IMR-90 (cell line): ENCODE results near the gene C16orf74. TPM values are rescaled to one million over a fixed set of nuclear protein-coding genes. Genes with fewer than 3 reads are reported as not detected.

Experiments used
- ATAC-seq: fragments of 200-7000 bp; cut with Tn5 transposase; 2 replicates; pipeline ENCODE4 v1.9.1; 2020; ENCODE audit warnings: low read depth, mild to moderate bottlenecking, moderate library complexity
- BruUV-seq: library from RNA; stranded (reverse); fragments of 400-500 nt; replicated peaks from 2 replicates; lab custom pipeline; 2021; lab: Mats Ljungman, UMichigan
- CTCF ChIA-PET: fragments of 300-600 bp; formaldehyde crosslinking; extraction: SDS; loops from one replicate; lab custom pipeline; 2021; ENCODE audit warnings: antibody characterized with exemption; lab: Yijun Ruan, JAX
- POLR2A ChIA-PET: fragments of 300-600 bp; sonication (Branson Sonifier 250); formaldehyde crosslinking; loops from one replicate; lab custom pipeline; 2022; ENCODE audit warnings: antibody characterized with exemption; ENCODE audit not compliant: unreplicated experiment; lab: Charles Lee
- DNase-seq: peaks from one replicate; pipeline ENCODE4 v3.0.0; 2013
- H2AFZ ChIP-seq: replicated peaks from 2 replicates; pipeline ENCODE3; 2013; ENCODE audit warnings: low read length, mild to moderate bottlenecking; ENCODE audit not compliant: poor library complexity
- H2AK5ac ChIP-seq: 2 replicates; pipeline ENCODE4 v1.6.1; 2013; ENCODE audit warnings: low read depth, low read length, inconsistent platforms
- H2AK9ac ChIP-seq: replicated peaks from 2 replicates; pipeline ENCODE3; 2013; ENCODE audit warnings: mild to moderate bottlenecking, low read depth, low read length, moderate library complexity; ENCODE audit not compliant: poor library complexity
- H2BK120ac ChIP-seq: 2 replicates; pipeline ENCODE4 v1.6.1; 2013; ENCODE audit warnings: low read depth, low read length, inconsistent platforms
- H2BK15ac ChIP-seq: 3 replicates; pipeline ENCODE4 v1.6.1; 2013; ENCODE audit warnings: low read depth, low read length, inconsistent platforms
- H2BK20ac ChIP-seq: 2 replicates; pipeline ENCODE4 v1.6.1; 2013; ENCODE audit warnings: low read depth, mild to moderate bottlenecking, inconsistent platforms, low read length, moderate library complexity
- H2BK5ac ChIP-seq: 2 replicates; pipeline ENCODE4 v1.6.1; 2013; ENCODE audit warnings: mild to moderate bottlenecking, low read depth, low read length, inconsistent platforms; ENCODE audit not compliant: poor library complexity, severe bottlenecking
- H3K14ac ChIP-seq: replicated peaks from 2 replicates; pipeline ENCODE4 v1.6.1; 2013; ENCODE audit warnings: low read depth, low read length, inconsistent platforms
- H3K18ac ChIP-seq: 2 replicates; pipeline ENCODE4 v1.6.1; 2013; ENCODE audit warnings: low read depth, low read length, control low read depth
- H3K23ac ChIP-seq: 2 replicates; pipeline ENCODE4 v1.6.1; 2013; ENCODE audit warnings: low read depth, low read length, inconsistent platforms
- H3K27ac ChIP-seq: 2 replicates; pipeline ENCODE4 v1.5.1; 2013; ENCODE audit warnings: mild to moderate bottlenecking, control low read depth, low read length; ENCODE audit not compliant: insufficient read depth
- H3K27me3 ChIP-seq: 2 replicates; pipeline ENCODE4 v1.6.1; 2013; ENCODE audit warnings: low read length; ENCODE audit not compliant: control insufficient read depth, insufficient read depth
- H3K36me3 ChIP-seq: 2 replicates; pipeline ENCODE4 v1.6.1; 2013; ENCODE audit warnings: low read length, mixed read lengths; ENCODE audit not compliant: control insufficient read depth, insufficient read depth
- H3K4ac ChIP-seq: 2 replicates; pipeline ENCODE4 v1.6.1; 2013; ENCODE audit warnings: low read depth, low read length, inconsistent platforms
- H3K4me1 ChIP-seq: 2 replicates; pipeline ENCODE4 v1.6.1; 2013; ENCODE audit warnings: low read length, mixed read lengths; ENCODE audit not compliant: control insufficient read depth, insufficient read depth
- H3K4me2 ChIP-seq: 2 replicates; pipeline ENCODE4 v1.6.1; 2013; ENCODE audit warnings: low read depth, mild to moderate bottlenecking, control low read depth, low read length, moderate library complexity
- H3K4me3 ChIP-seq: 2 replicates; pipeline ENCODE4 v1.5.1; 2013; ENCODE audit warnings: low read depth, mild to moderate bottlenecking, control low read depth, low read length, moderate library complexity; ENCODE audit not compliant: insufficient read depth
- H3K56ac ChIP-seq: 2 replicates; pipeline ENCODE4 v1.6.1; 2013; ENCODE audit warnings: low read length, inconsistent platforms; ENCODE audit not compliant: insufficient read depth; ENCODE audit errors: extremely low read depth
- H3K79me1 ChIP-seq, 2 experiments: 2 replicates each; pipeline ENCODE4 v1.6.1; 2013; ENCODE audit warnings: low read length in 2 of 2, inconsistent platforms in 1 of 2, low read depth in 1 of 2
- H3K9ac ChIP-seq: 2 replicates; pipeline ENCODE4 v1.6.1; 2013; ENCODE audit warnings: low read depth, low read length, control low read depth
- H3K9me1 ChIP-seq: 2 replicates; pipeline ENCODE4 v1.6.1; 2013; ENCODE audit warnings: low read length, inconsistent platforms; ENCODE audit not compliant: insufficient read depth
- H3K9me3 ChIP-seq: 2 replicates; pipeline ENCODE4 v1.6.1; 2013; ENCODE audit warnings: low read length; ENCODE audit not compliant: control insufficient read depth, insufficient read depth
- H4K20me1 ChIP-seq: 2 replicates; pipeline ENCODE4 v1.6.1; 2013; ENCODE audit warnings: low read length, inconsistent platforms; ENCODE audit not compliant: insufficient read depth
- H4K5ac ChIP-seq: 2 replicates; pipeline ENCODE4 v1.6.1; 2013; ENCODE audit warnings: mild to moderate bottlenecking, low read depth, low read length, control low read depth
- H4K8ac ChIP-seq, 2 experiments: 2 replicates each; pipeline ENCODE4 v1.6.1; 2013; ENCODE audit warnings: low read depth in 2 of 2, low read length in 2 of 2, control low read depth in 1 of 2, inconsistent platforms in 1 of 2
- H4K91ac ChIP-seq: 2 replicates; pipeline ENCODE4 v1.6.1; 2013; ENCODE audit warnings: low read depth, low read length, inconsistent platforms; ENCODE audit not compliant: insufficient read depth
- BHLHE40 ChIP-seq: fragments of 150-350 bp; IDR thresholded peaks from 2 replicates; pipeline ENCODE4 v1.6.1; 2016; ENCODE audit warnings: mild to moderate bottlenecking, low read depth, low read length
- FOS ChIP-seq: fragments of 150-350 bp; IDR thresholded peaks from 2 replicates; pipeline ENCODE4 v1.6.1; 2016; ENCODE audit warnings: low read depth, low read length
- MAZ ChIP-seq: IDR thresholded peaks from 2 replicates; pipeline ENCODE4 v1.6.1; 2012; ENCODE audit warnings: low read depth, mild to moderate bottlenecking, low read length, improper control_type of control experiment, moderate library complexity, borderline replicate concordance
- MXI1 ChIP-seq: IDR thresholded peaks from 2 replicates; pipeline ENCODE4 v1.6.1; 2012; ENCODE audit warnings: low read depth, mild to moderate bottlenecking, low read length, moderate library complexity, borderline replicate concordance
- NFE2L2 ChIP-seq: fragments of 150-350 bp; IDR thresholded peaks from 2 replicates; pipeline ENCODE4 v1.6.1; 2016; ENCODE audit warnings: low read depth, mild to moderate bottlenecking, low read length
- RAD21 ChIP-seq: IDR thresholded peaks from 2 replicates; pipeline ENCODE4 v1.6.1; 2012; ENCODE audit warnings: low read length, improper control_type of control experiment
- RFX5 ChIP-seq: IDR thresholded peaks from 2 replicates; pipeline ENCODE4 v1.8.0; 2012; ENCODE audit warnings: low read depth, mild to moderate bottlenecking, low read length, moderate library complexity
- WGBS, 2 experiments: methylation state at CpG; one replicate each; pipeline versions ENCODE4 v1.1.5 to v1.1.7; 2013; ENCODE audit warnings: missing lambda C conversion rate in 2 of 2; ENCODE audit not compliant: insufficient read length in 1 of 2; ENCODE audit errors: extremely low coverage in 2 of 2; 5-methylcytosine and 5-hydroxymethylcytosine counted together
- dilution Hi-C: fragments of 300-500 bp; cut with HindIII; formaldehyde crosslinking; loops from one replicate; pipeline ENCODE4 v1.14.3; 2018; ENCODE audit warnings: low sequenced_read_pairs; ENCODE audit not compliant: unreplicated experiment
- in situ Hi-C: fragments of 300-500 bp; cut with MboI; formaldehyde crosslinking; loops from 3 replicates; pipeline ENCODE4 v1.14.3; 2019; ENCODE audit warnings: low sequenced_read_pairs, inconsistent platforms, mixed read lengths
- intact Hi-C: fragments of 100-400 bp; cut with micrococcal nuclease; formaldehyde crosslinking; loops from 2 replicates; pipeline ENCODE4 v1.10.0; 2022
- polyA plus RNA-seq, 3 experiments: library from polyadenylated mRNA; depleted of rRNA; stranded (reverse); fragments of >200 nt; gene quantifications; 2 replicates each; pipeline ENCODE4 v1.2.3, GENCODE V29; 2012; ENCODE audit warnings: low replicate concordance in 1 of 3
- total RNA-seq: library from RNA; depleted of rRNA; stranded (reverse); fragments of >200 nt; gene quantifications from 2 replicates; pipeline ENCODE4 v1.2.3, GENCODE V29; 2012
- TF ChIP-seq, protein P1 (sequence below): fragments of 150-350 bp; IDR thresholded peaks from 2 replicates; pipeline ENCODE4 v1.6.1; 2017; ENCODE audit warnings: mild to moderate bottlenecking, antibody characterized with exemption, low read length, low read depth

The C16orf74 gene
- total and polyA plus RNA-seq, 2 of the 4 experiments (the other 2 are of a cell fraction), result 4.5 to 12.2 TPM

DNA sequence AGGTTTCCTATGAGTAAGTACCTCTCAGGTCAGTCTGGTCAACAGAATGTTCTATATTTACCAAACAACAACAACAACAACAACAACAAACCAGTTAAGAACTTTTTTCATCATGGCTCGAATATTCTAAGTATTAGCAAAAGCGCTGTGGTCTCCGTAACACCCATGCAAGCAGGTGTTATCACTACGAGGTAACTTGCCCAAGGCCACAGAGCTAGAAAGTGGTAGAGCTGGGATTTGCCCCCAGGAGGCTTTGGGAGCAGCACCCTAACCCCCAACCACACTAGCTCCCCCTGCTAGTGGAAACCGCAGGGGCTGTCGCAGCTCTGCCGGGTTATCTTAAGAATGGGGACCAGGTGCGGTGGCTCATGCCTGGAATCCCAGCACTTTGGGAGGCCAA, 23.9 kb upstream of the C16orf74 start (continued):
- TF ChIP-seq, protein P1, sequence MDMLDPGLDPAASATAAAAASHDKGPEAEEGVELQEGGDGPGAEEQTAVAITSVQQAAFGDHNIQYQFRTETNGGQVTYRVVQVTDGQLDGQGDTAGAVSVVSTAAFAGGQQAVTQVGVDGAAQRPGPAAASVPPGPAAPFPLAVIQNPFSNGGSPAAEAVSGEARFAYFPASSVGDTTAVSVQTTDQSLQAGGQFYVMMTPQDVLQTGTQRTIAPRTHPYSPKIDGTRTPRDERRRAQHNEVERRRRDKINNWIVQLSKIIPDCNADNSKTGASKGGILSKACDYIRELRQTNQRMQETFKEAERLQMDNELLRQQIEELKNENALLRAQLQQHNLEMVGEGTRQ, result no peak

DNA sequence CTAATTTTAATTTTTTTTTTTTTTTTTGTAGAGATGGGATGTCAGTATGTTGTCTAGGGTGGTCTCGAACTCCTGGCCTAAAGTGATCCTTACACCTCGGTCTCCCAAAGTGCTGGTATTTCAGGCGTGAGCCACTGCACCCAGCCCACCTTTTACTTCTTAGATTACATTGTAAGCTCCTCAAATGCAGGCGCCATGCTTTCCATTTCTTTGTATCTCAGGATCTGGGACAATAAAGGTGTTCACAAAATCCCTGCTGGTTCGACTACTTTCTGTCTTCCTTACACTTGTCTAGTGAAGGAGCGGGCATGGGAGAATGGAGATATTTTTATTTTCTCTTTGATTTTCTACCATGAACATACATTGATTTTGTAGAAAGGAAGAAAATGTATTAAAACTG, 23.2 kb upstream of the C16orf74 start:
- no peak overlapping the region for H3K4me3 ChIP-seq
- H3K9me3 ChIP-seq, result no peaks in the 10 kb centered on the region
- no peak for ATAC-seq
- no peak overlapping the region for H3K14ac ChIP-seq
- peaks cover 0 to 7% of the 10 kb centered on the region in 2 experiments; a peak in 1 of 4 replicates for H3K79me1 ChIP-seq
- no peak overlapping the region for H4K8ac ChIP-seq
- H2AFZ ChIP-seq, result no peak overlapping the region
- H3K56ac ChIP-seq, result no peak overlapping the region
- H3K23ac ChIP-seq, result no peak overlapping the region
- no peak overlapping the region for H2AK9ac ChIP-seq
- DNase-seq, result no peak
- no CpG with 5 or more reads among the region's 6 CpGs for WGBS, 2 experiments
- H4K91ac ChIP-seq, result no peak overlapping the region
- no peak overlapping the region for H4K5ac ChIP-seq
- POLR2A ChIA-PET, result no interaction called here
- no peak overlapping the region for H2AK5ac ChIP-seq
- in situ Hi-C loops (no loop called here), dilution Hi-C loops (no loop called here), intact Hi-C loops (no loop called here)
- no peak overlapping the region for H2BK15ac ChIP-seq
- TF ChIP-seq RAD21 (no peak), RFX5 (no peak), FOS (no peak), MAZ (no peak), NFE2L2 (no peak), MXI1 (no peak), BHLHE40 (no peak)
- peaks cover 19% of the 10 kb centered on the region for H3K36me3 ChIP-seq
- no peak overlapping the region for H2BK5ac ChIP-seq
- no peak overlapping the region for H3K4me2 ChIP-seq
- peaks cover 5% of the 10 kb centered on the region; the same call in 1 of the 2 replicates for H4K20me1 ChIP-seq
- no peak overlapping the region for H3K18ac ChIP-seq
- no peaks in the 10 kb centered on the region for H3K9me1 ChIP-seq
- H3K9ac ChIP-seq, result no peak overlapping the region
- no peak overlapping the region for H3K4ac ChIP-seq
- no peaks in the 10 kb centered on the region; the same call in 1 of the 2 replicates for H3K4me1 ChIP-seq
- BruUV-seq, result no TSS peak
- CTCF ChIA-PET, result no interaction called here
- no peaks in the 10 kb centered on the region for H3K27me3 ChIP-seq
- H2BK120ac ChIP-seq, result no peak overlapping the region
- H3K27ac ChIP-seq, result no peak overlapping the region
- H2BK20ac ChIP-seq, result no peak overlapping the region
